NCI-H187 treated with DMSO at 0.1 percent for 48 hours (cell line): ENCODE results near the gene FBXO10.
"Not testable (repeated sequence)": the region's sequence is repeated elsewhere in the genome, so short reads cannot be mapped to it uniquely, and the experiment has no call there.

Source experiments
- DNase-seq: peaks from one replicate; lab custom pipeline; 2025; lab: John Stamatoyannopoulos, UW

FBXO10 gene

DNA sequence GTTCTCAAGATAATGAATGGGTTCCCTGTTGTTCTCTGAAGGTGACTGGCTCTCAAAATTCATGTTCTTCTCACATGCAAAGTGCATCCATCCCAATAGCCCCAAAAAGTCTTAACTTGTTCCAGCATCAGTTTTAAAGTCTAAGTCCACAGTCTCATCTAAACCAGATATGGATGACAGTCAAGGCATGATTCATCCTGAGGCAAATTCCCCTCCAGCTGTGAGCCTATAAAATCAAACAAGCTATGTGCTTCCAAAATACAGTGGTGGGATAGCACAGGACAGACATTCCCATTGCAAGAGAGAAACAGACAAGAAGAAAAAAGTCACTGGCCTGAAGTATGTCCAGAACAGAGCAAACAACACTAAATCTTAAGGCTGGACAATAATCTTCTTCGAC is 25.4 kb downstream of the FBXO10 start:
- no peak for DNase-seq

DNA sequence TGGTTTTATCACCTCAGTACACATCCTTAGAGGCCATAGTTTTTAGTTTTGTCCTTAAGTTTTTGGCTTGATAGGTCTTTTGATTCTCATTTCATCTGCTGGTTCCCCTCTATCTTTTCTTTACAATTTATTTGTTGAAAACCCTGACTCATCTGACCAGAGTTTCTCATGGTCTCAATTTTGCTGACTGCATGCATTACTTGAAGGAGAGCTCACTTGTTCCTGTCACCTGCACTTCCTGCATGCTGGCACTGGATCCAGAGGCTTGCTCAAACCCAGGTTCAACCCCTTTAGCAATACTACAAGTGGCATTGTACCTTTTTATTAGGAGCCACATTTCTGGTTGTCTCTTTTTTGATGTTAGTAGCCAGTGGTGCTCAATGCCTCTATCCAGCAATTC is 26.7 kb downstream of the FBXO10 start:
- DNase-seq, result no peak

DNA sequence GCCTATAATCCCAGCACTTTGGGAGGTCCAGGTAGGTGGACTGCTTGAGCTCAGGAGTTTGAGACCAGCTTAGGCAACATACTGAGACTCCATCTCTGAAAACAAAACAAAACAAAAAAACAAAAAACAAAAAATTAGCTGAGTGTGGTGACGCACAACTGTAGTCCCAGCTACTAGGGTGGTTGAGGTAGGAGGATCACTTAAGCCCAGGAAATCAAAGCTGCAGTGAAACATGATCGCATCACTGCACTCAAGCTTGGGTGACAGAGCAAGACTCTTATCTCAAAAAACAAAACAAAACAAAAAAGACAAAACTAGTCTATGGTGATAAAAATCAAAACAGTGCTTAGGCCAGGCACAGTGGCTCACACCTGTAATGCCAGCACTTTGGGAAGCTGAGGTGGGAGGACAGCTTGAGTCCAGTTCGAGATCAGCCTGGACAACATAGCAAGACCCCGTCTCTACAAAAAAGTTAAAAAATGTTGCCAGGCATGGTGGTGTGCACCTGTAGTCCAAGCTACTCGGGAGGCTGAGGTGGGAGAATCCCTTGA is 28.8 kb downstream of the FBXO10 start:
- DNase-seq, result no peak

DNA sequence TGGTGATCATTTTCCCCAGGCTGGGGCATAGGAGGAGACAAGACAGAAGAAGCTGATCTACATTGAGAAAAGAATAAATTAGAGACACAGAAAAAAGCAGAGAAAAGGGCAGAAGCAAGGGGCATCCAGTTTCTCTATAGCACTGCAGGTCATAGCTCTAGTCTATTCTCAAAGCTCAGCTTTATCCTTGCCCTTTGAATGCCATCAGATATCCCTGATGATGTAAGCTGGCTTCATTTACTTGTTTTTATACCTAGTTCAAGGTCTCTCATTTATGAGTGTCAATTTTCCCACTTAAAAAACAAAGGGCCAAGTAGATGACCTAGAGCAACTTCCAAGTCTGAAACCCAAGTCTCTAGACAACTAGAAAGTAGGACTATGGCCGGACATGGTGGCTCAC is 32.7 kb downstream of the FBXO10 start:
- DNase-seq, result no peak

DNA sequence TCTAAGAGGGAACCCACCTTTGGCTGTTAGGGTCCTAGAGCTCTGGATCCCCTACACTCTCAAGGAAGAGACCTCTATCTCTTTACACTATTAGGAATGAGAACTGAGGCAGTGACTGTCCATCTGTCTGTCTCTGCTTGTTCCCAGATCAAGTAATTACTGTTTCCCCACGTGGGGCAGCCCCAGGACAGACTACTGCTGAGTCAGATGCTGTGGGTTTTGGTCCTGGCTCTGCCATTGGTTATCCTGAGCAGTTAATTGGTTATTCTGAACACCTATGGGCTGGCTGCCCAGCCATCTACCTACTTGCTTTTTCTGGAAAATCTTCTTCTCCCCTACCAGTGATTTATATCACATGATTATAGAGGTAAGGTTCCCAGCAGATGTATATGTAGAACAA is 33.3 kb downstream of the FBXO10 start:
- no peak for DNase-seq

DNA sequence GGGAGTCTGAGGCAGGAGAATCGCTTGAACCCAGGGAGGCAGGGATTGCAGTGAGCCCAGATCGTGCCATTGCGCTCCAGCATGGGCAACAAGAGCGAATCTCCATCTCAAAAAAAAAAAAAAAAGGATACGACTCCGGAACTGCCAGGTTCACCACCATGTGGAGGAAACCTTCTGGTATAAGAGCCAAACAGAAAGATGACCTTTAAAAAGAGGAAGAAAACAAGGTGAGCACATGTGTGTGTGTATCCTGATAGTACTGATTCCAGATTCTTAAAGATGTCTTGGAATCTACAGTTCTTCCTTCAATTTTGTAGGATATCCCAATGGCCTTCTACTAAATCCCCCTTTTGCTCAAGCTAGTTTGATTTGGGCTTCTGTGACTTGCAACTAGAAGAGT is 33.7 kb downstream of the FBXO10 start:
- no peak for DNase-seq

DNA sequence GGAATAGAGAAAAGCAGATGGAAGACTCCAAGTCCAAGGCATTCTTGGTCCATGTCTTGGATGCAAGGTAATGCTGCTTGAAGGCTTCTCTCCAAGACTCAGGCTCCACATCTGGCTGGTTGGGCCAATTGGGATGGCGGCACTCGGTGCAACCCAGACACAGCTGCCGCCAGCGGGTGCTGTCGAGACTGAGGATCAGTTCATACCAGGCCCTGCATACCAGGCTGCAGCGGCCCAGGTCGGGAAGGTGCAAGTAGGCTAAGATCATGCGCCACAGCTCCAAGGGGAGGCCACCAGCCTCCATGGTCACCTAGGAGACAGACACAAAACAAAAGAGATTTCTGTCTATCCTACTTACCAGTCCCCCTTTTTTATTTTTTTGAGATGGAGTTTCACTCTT is 34.7 kb downstream of the FBXO10 start:
- no peak for DNase-seq

DNA sequence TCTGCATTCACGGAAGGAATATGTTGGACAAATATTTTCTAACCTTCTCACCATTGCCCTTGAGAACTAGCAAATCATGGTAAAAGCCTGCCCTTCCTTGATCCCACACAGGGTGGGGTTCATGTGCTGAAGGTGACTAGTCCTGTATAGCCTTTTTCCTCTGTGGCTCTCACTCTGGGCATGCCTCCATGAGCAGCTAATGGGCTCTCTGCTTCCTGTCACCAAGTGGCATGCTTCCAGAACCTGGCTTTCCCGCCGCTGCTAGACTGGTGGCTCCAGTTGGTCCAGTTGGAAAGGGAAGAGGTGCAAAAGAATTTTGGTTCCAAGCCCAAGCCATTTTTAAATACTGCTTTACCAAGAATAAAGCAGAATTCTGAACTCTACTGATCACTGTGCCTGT is 35.5 kb downstream of the FBXO10 start:
- no peak for DNase-seq

DNA sequence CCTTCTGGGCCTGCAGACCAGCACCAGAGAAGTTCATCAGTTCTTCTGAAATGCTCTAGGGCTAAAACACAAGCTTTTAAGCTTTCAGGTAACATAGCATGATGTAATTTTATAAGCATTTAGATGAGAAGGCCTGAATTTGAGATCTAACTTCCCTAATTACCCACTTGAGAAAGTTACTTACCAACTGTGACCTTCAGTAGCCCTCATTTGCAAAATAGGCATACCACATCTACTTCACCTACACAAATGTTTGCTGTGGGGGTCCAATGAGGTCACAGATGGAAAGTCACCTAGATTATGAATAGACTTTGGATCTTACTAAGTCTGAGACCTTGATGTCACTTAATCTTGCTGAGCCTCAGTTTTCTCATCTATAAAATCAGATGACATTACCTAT is 36.5 kb downstream of the FBXO10 start:
- DNase-seq, result no peak

DNA sequence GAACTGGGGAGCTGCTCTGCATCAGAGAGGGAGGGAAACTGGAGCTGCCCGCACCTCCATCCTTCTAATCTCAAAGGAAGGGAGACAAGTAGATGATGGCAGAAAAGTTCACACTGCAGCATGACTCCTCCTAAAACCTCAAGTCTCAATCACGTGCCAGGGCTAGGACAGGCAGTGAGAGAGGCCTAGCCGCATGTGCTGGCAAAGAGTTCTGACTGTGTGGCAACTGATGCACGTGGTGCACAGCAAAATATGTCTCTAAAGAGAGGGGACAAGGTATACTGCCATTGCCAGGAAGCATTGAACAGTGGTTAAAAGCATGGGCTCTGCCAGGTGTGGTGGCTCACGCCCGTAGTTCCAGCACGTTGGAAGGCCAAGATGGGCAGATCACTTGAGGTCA is 38.1 kb downstream of the FBXO10 start:
- no peak for DNase-seq

DNA sequence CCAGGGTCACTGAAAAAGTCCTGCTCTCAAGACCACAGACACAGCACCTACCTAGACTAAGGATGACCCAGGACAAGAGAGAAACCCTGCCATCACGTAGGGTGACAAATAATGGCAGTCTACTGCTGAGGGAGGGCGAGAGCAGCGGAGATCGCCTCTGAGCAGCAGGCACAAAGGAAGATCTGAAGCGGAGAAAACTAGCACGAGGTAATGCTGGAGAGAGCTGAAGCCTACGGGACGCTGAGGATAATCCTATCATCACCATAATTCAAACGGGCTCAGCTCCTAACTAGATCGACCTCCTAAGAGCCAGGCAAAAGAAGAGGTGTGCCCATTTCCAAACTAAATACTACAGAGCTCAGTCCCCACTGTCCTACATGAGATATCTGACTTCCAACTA is 41.3 kb downstream of the FBXO10 start:
- no peak for DNase-seq

DNA sequence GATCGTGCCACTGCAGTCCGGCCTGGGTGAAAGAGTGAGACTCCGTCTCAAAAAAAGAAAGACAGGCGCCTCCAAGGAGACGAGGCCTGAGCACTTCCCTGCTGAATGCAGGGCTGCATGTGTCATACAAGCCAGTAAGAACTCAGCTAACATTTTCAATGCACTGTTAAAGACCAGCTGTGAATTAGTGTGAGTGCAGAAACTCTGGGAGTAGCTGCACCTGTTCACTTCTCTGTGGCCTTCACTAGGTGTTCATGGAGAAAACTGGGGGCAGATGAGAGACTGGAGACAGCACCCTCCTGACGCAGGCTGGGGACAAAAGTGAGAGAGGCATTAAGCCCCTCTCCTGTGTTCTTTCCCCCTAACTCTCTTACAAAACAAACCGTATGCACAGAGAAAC is 41.8 kb downstream of the FBXO10 start:
- DNase-seq, result no peak

DNA sequence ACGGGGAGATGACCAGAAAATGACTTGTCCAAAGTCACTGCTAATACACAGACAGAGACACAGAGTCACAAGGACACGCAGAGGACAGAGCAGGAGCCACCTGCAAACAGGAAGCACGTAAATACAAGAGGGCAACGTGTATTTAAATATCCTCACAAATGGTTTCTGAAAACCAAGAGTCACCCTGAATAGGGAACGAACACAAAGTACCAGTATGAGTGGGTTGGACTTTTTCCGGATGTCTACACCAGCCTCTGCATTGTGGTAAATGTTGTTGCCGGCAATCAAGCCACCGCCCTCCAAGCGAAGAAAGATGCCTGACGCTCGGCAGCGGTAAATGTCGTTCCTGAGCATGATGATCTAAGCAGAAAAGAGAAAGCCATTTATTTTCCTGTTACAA is 44.5 kb downstream of the FBXO10 start:
- no peak for DNase-seq

DNA sequence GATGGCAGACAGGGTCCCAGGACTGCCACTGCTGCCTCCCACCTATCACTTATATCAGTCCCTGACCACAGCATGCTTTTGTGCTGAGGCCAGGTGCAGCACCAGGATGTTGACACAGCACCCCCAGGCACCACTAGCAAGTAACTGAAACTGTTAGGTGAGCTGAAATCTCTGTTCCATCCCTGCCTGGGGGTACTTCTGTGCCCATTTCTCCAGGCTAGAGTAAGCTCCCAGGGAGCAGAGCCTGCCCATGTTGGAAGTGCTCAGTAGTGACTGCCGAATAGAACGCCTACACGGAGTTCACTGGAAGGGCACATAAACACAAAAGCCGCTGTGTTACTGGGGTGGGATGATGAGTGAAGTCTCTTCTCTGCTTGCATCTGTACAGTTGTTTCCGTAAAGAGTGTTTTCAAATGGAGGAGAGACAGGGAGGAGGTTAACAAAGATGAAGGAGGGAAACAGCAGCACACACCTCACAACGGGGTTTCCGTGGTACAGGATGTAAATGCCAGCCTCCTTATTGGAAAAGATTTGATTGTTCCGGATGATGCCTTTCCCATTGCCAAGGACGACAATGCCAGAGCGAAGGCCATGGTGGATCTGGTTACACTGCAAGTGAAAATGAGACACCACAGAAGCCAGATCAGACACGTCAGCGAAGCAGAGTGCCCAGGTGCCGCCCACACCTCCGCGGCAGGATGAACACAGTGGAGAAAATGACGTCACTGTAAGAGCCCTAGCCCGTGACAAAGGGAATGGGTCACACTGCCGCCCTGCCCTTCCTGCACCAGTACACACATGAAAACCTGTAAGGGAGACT is 47.3 kb downstream of the FBXO10 start:
- no peak for DNase-seq

DNA sequence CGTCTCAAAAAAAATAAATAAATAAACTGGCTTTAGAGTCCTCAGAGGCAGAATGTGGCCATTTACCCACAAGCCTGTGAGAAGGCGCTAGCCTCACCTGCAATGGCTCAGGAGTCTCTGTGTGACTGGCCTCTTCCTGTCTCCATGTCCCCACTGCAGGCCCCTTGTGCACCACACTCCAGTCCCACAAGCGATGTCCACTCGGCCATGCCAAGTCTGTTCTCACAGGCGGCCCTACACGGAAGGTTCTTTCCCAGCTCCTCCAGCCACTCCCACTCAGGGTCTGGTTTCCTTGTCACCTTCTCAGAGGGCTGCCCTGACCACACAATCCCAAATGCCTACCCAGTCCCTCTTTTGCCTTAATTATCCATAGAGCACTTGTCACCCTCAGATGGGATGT is 52.3 kb downstream of the FBXO10 start:
- DNase-seq, result no peak

DNA sequence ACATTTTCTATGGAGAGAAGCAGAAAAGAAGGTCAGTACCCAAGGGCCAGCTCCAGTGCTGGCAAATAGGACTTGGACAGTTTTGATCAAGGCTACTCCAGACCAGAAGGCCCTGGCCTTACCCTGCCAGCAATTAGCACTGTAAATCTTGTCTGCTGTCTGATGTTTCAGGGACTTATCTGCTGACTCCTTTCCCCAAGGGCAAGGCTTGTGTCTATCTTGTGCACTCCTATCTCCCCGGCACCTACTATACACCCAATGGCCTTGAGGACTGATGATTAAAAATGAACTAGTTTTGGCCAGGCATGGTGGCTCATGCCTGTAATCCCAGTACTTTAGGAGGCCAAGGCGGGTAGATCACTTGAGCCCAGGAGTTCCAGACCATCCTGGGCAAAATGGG is 53.2 kb downstream of the FBXO10 start:
- no peak for DNase-seq

DNA sequence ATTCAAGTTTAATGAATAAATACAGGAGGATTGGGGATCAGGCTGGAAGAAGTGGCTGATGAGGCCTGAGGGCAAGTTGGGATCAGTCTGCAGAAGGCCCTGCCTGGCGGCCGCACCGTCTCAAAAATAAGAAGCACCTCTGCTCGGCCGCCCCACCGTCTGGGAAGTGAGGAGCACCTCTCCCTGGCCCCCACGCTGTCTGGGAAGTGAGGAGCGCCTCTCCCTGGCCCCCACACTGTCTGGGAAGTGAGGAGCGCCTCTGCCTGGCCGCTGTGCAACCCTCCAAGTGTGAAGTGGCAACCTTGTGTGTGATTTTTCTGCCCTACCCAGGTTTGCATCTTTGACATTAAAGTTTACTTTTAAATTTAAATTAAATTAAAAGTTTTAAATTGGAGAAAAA is 55.1 kb downstream of the FBXO10 start:
- no peak for DNase-seq

DNA sequence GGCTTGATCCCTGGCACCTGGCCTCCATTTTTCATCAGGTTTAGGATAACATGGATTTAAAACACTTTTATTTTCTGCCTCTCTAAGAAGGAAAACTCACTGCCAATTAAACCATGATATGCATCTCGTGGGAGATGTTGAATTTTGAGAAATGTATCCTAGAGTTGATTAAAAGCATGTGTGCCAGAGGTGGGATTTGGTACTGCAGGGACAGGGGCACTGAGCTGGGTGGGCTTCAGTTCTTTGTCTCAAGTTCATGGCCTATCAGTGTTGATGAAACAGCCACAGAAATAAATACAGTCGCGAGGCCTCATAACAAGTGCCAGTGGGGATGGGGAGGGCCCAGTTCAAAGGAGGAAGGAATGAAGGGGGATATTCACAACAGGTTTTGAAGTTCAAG is 55.5 kb downstream of the FBXO10 start:
- DNase-seq, result no peak

DNA sequence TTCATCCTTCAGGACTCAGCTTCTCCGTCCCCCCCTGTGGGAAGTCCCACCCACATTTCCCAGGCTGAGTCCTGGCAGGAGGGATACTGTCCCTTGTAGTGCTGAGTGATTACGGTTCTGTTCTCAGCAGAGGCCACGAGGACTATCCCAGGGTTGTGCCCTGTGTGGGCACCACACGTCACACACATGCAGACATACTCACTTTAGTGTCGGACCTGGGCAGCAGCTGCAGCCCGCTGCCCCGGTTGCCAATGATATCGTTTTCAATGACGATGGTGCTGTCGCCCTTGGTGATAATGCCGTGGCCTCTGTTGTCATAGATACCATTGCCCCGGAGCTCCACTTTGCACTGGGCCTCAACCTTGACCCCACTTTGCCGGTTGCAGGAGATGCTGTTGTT is 58.3 kb downstream of the FBXO10 start:
- DNase-seq, result no peak

DNA sequence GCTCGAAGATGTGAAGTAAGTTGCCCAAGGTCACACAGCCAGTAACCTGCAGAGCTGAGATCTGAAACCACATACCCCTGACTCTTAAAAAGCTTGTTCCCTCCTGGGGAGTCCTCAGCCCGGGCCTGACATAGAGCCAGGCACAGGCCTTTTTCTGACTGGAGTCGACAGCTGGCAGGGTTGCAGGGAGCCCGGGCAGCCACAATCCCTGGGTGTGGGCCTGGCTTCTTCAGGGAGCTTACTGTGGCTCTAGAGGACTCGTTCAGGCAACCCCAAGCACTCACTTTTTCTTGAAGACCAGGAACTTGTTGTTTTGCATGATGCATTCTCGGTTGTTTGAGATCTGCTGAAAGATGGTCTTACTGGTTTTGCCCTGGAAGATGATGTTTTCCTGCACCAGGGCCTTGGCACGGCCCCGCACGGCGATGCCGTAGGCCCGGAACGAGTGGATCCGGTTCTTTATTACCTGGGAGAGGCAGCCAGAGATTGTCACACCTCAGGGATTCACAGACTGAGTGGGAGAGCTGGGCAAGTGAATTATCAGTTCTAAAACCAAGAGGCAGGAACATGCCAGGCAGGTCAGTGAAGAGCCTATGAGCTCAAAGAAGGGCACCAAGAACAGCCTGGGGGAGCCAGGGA is 60.4 kb downstream of the FBXO10 start:
- DNase-seq, result no peak

DNA sequence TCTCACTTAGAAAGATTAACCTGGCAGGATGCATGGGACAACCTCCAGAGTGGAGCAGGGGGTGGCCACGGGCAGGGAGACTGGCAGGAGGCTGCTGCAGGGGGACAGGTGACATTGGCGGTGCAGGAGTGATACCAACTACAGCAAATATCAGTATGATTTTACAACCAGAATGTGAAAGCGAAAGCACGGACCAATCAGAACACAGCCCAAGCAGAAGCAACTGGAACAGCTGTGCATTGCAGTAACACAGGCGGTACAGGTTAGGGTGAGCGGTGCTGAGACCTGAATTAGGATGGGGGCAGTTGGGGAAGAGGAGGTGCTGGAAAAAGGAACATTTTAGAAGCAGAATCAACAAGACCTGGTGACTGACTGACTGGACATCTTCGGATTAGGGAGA is 61.2 kb downstream of the FBXO10 start:
- no peak for DNase-seq

DNA sequence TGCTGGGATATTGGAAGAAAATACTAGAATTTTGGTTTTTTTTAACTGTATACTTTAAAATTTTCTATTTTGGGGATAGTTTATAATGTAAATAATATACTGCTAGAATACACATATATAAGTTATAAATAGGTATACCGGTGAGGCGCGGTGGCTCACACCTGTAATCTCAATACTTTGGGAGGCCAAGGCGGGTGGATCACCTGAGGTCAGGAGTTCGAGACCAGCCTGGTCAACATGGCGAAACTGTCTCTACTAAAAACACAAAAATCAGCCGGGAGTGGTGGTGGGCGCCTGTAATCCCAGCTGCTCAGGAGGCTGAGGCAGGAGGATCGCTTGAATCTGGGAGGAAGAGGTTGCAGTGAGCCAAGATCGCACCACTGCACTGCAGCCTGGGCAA is 61.8 kb downstream of the FBXO10 start:
- DNase-seq, result not testable (repeated sequence)

DNA sequence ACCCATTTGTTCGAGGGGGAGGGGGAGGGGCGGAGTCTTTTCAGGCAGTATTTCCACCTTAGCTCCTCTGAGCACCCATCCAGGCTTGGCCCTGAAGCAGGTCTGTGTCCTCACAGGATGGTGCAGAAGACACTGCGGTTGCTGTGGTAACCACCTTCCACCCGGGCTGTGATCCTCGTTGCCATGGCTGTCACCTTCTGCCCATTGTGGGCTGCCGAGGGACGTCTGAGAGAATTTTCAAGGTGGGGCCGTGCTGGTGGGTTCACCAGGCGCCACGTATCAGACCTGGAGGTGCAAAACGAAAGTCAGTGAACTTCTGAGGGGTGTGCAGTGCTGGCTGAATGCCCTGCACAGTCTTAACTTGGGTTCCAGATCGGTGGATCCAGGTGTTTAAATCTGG is 63.7 kb downstream of the FBXO10 start:
- no peak for DNase-seq
